K562 (cell line): Measurements from ENCODE around the gene CENPT. TPM values are rescaled to one million over a fixed set of nuclear protein-coding genes. Genes with fewer than 3 reads are reported as not detected.
A peak's percentile ranks its signal among the peaks of the same experiment; 100 is the strongest.

Experiments
- ATAC-seq: fragments of 200-7000 bp; cut with Tn5 transposase; 3 replicates; pipeline ENCODE4 v1.9.1; 2020; ENCODE audit warnings: moderate library complexity
- BruUV-seq: library from RNA; stranded (reverse); fragments of 400-500 nt; replicated peaks from 2 replicates; lab custom pipeline; 2021; lab: Mats Ljungman, UMichigan
- CTCF ChIA-PET: fragments of 300-600 bp; formaldehyde crosslinking; extraction: SDS; loops from one replicate; lab custom pipeline; 2021; ENCODE audit warnings: low intra/inter-chr PET ratio; lab: Yijun Ruan, JAX
- POLR2A ChIA-PET: fragments of 300-600, 350-650 bp; sonication (Branson Sonifier 250); formaldehyde crosslinking; extraction: SDS; loops from one replicate; lab custom pipeline; 2021; ENCODE audit warnings: antibody characterized with exemption, inconsistent platforms; lab: Yijun Ruan, JAX
- DNase-seq, 4 experiments: peaks; one replicate each; pipeline versions ENCODE4 v3.0.0 to v3.0.0-alpha.2; 2011 to 2018; ENCODE audit warnings: low spot score in 3 of 4, mixed read lengths in 3 of 4; ENCODE audit errors: extremely low read depth in 1 of 4
- FAIRE-seq: peaks from 2 replicates; lab custom pipeline; 2011; peaks lifted over from hg19 to GRCh38; lab: Jason Lieb, UNC
- H2AFZ ChIP-seq: 2 replicates; pipeline ENCODE4 v1.6.0; 2011; ENCODE audit warnings: low read depth, low read length, control low read depth, inconsistent platforms
- H3K27ac ChIP-seq: fragments of 200-600 bp; 3 replicates; pipeline ENCODE4 v1.8.0; 2011; ENCODE audit warnings: low read depth, mild to moderate bottlenecking, control low read depth, inconsistent platforms, low read length, moderate library complexity, mixed read lengths; ENCODE audit errors: extremely low read depth
- H3K27me3 ChIP-seq, 2 experiments: fragments of 300-600 bp in 1 of 2; 2 replicates in 1 of 2; 3 replicates in 1 of 2; pipeline versions ENCODE4 v1.6.0 to v1.8.0; 2011; ENCODE audit warnings: inconsistent platforms in 2 of 2, low read length in 2 of 2, mild to moderate bottlenecking in 1 of 2, mixed read lengths in 1 of 2, moderate library complexity in 1 of 2; ENCODE audit not compliant: control insufficient read depth in 2 of 2, insufficient read depth in 2 of 2
- H3K36me3 ChIP-seq: fragments of 300-600 bp; 3 replicates; pipeline ENCODE4 v1.8.0; 2011; ENCODE audit warnings: mild to moderate bottlenecking, low read length, inconsistent platforms; ENCODE audit not compliant: control insufficient read depth, insufficient read depth
- H3K4me1 ChIP-seq, 2 experiments: fragments of 200-600 bp in 1 of 2; replicated peaks in 1 of 2; 2 replicates in 1 of 2; 3 replicates in 1 of 2; pipeline versions ENCODE4 v1.5.1 to v1.8.0; 2011; ENCODE audit warnings: inconsistent platforms in 2 of 2, low read length in 2 of 2, mild to moderate bottlenecking in 1 of 2, mixed read lengths in 1 of 2, moderate library complexity in 1 of 2; ENCODE audit not compliant: control insufficient read depth in 2 of 2, insufficient read depth in 2 of 2
- H3K4me2 ChIP-seq: 2 replicates; pipeline ENCODE4 v1.6.1; 2011; ENCODE audit warnings: low read length, control low read depth, inconsistent platforms, mixed read lengths; ENCODE audit not compliant: insufficient read depth
- H3K4me3 ChIP-seq: fragments of 200-600 bp; sonication (generic), shearing (Covaris generic); 2 replicates; pipeline ENCODE4 v1.5.1; 2016; ENCODE audit warnings: control low read depth, inconsistent platforms
- H3K79me2 ChIP-seq: fragments of 200-600 bp; 3 replicates; pipeline ENCODE4 v1.8.0; 2011; ENCODE audit warnings: low read length, inconsistent platforms; ENCODE audit not compliant: control insufficient read depth, insufficient read depth
- H3K9ac ChIP-seq, 2 experiments: 2 replicates each; pipeline versions ENCODE4 v1.6.0 to v1.6.1; 2011; ENCODE audit warnings: low read depth in 2 of 2, low read length in 2 of 2, control low read depth in 1 of 2, inconsistent platforms in 1 of 2, mild to moderate bottlenecking in 1 of 2, mixed read lengths in 1 of 2; ENCODE audit not compliant: insufficient read depth in 1 of 2
- H3K9me1 ChIP-seq: one replicate; pipeline ENCODE4 v1.6.0; 2011; ENCODE audit warnings: inconsistent platforms, mild to moderate bottlenecking, low read length, moderate library complexity; ENCODE audit not compliant: control insufficient read depth, insufficient read depth
- H3K9me3 ChIP-seq: replicated peaks from 2 replicates; pipeline ENCODE4 v1.5.1; 2011; ENCODE audit warnings: low read depth, low read length, inconsistent platforms; ENCODE audit not compliant: control insufficient read depth, insufficient read depth
- H4K20me1 ChIP-seq: replicated peaks from 2 replicates; pipeline ENCODE4 v1.6.1; 2011; ENCODE audit warnings: low read length, inconsistent platforms, mixed read lengths; ENCODE audit not compliant: control insufficient read depth, insufficient read depth
- BHLHE40 ChIP-seq: IDR thresholded peaks from 2 replicates; pipeline ENCODE4 v1.6.1; 2011; ENCODE audit warnings: low read length, improper control_type of control experiment
- FOXK1 ChIP-seq: sonication (generic); formaldehyde crosslinking; IDR thresholded peaks from 2 replicates; pipeline ENCODE4 v1.8.0; 2022; ENCODE audit warnings: missing genetic modification reagents, mild to moderate bottlenecking, borderline replicate concordance
- FOXK2 ChIP-seq, 2 experiments: fragments of 450-650 bp; IDR thresholded peaks in 1 of 2; conservative IDR thresholded peaks in 1 of 2; 2 replicates each; pipeline ENCODE4 v1.6.1; 2016; ENCODE audit warnings: low read depth in 2 of 2, mild to moderate bottlenecking in 1 of 2
- GTF2E2 ChIP-seq: fragments of 200-800 bp; sonication (Bioruptor generic); IDR thresholded peaks from 2 replicates; pipeline ENCODE4 v1.6.1; 2016; ENCODE audit warnings: missing genetic modification characterization, missing compliant biosample characterization
- L3MBTL2 ChIP-seq: fragments of 450-650 bp; IDR thresholded peaks from 2 replicates; pipeline ENCODE4 v1.6.1; 2016; ENCODE audit warnings: mild to moderate bottlenecking, moderate library complexity
- LCOR ChIP-seq: sonication (generic); formaldehyde crosslinking; IDR thresholded peaks from 2 replicates; pipeline ENCODE4 v1.8.0; 2022; ENCODE audit warnings: mild to moderate bottlenecking, missing genetic modification reagents
- RAD51 ChIP-seq: fragments of 450-650 bp; IDR thresholded peaks from 2 replicates; pipeline ENCODE4 v1.7.1; 2016; ENCODE audit warnings: low read depth, mild to moderate bottlenecking, borderline replicate concordance
- SRSF7 ChIP-seq: fragments of 200-400 bp; formaldehyde crosslinking; optimal IDR thresholded peaks from 2 replicates; pipeline ENCODE3; 2017; ENCODE audit warnings: mild to moderate bottlenecking, low read depth, low read length
- WHSC1 ChIP-seq: IDR thresholded peaks from one replicate; pipeline ENCODE4 v1.6.1; 2012; ENCODE audit warnings: low read length, control low read depth, inconsistent platforms
- ZBTB7A ChIP-seq: IDR thresholded peaks from 2 replicates; pipeline ENCODE4 v1.6.1; 2011; ENCODE audit warnings: low read depth, mild to moderate bottlenecking, low read length, moderate library complexity, borderline replicate concordance; ENCODE audit not compliant: control insufficient read depth
- ZNF696 ChIP-seq: fragments of 250-450 bp; sonication (Bioruptor Pico); conservative IDR thresholded peaks from 2 replicates; pipeline ENCODE4 v1.4.0; 2020; ENCODE audit warnings: mild to moderate bottlenecking, moderate library complexity
- ZNF764 ChIP-seq: fragments of 250-450 bp; sonication (Bioruptor Pico); IDR thresholded peaks from 2 replicates; pipeline ENCODE4 v1.4.0; 2020; ENCODE audit warnings: low read depth, mild to moderate bottlenecking, moderate library complexity
- WGBS: fragments of 100-300 bp; shearing (Covaris generic); methylation state at CpG from one replicate; pipeline ENCODE4 v1.1.6; 2016; ENCODE audit warnings: low coverage, mixed read lengths; ENCODE audit not compliant: insufficient coverage; ENCODE audit errors: missing lambda C conversion rate; 5-methylcytosine and 5-hydroxymethylcytosine counted together
- in situ Hi-C: fragments of 300-500 bp; cut with MboI; formaldehyde crosslinking; loops from 4 replicates; pipeline ENCODE4 v1.15.0; 2018; ENCODE audit warnings: inconsistent platforms, mixed read lengths
- intact Hi-C: fragments of 100-400 bp; cut with micrococcal nuclease; formaldehyde crosslinking; loops from 2 replicates; pipeline ENCODE4 v1.14.2; 2022
- polyA plus RNA-seq, 8 experiments: library from polyadenylated mRNA; depleted of rRNA in 4 of 8; stranded (reverse) in 5 of 8; unstranded in 3 of 8; fragments of >200 nt; fragmentation: Nextera tagmentation in 2 of 8; fragmentation: Illumina TruSeq in 1 of 8; extraction: Ambion mirVana in 2 of 8; extraction: Trizol in 1 of 8; gene quantifications; 2 replicates each; pipeline versions ENCODE4 v1.2.1 to v1.2.3, GENCODE V29; 2011 to 2014; ENCODE audit warnings: inconsistent platforms in 1 of 8, missing spikeins in 1 of 8
- total RNA-seq, 7 experiments: library from RNA; depleted of rRNA in 6 of 7; stranded (reverse); fragments of >200 nt in 6 of 7; fragmentation: Illumina TruSeq in 2 of 7; extraction: Trizol in 2 of 7; gene quantifications; 2 replicates each; pipeline versions ENCODE4 v1.2.1 to v1.2.3, GENCODE V29; 2011 to 2021; ENCODE audit warnings: low replicate concordance in 1 of 7
- TF ChIP-seq, protein P1 (sequence below): fragments of 200-800 bp; sonication (Bioruptor generic); IDR thresholded peaks from 2 replicates; pipeline ENCODE4 v1.6.1; 2017; ENCODE audit warnings: missing genetic modification characterization, missing compliant biosample characterization
- TF ChIP-seq, protein P2 (sequence below): sonication (generic); formaldehyde crosslinking; IDR thresholded peaks from 2 replicates; pipeline ENCODE4 v1.8.0; 2022; ENCODE audit warnings: missing genetic modification reagents, mild to moderate bottlenecking, borderline replicate concordance
- TF ChIP-seq, protein P3 (sequence below): fragments of 250-450 bp; sonication (Bioruptor Pico); IDR thresholded peaks from 2 replicates; pipeline ENCODE4 v1.4.0; 2020; ENCODE audit warnings: mild to moderate bottlenecking

Gene CENPT
- total and polyA plus RNA-seq, 9 of the 15 experiments (the other 6 are each of a cell fraction or from before 2014, with no cell fraction given) = 3.6 to 94.2 (median 44.1) TPM

DNA sequence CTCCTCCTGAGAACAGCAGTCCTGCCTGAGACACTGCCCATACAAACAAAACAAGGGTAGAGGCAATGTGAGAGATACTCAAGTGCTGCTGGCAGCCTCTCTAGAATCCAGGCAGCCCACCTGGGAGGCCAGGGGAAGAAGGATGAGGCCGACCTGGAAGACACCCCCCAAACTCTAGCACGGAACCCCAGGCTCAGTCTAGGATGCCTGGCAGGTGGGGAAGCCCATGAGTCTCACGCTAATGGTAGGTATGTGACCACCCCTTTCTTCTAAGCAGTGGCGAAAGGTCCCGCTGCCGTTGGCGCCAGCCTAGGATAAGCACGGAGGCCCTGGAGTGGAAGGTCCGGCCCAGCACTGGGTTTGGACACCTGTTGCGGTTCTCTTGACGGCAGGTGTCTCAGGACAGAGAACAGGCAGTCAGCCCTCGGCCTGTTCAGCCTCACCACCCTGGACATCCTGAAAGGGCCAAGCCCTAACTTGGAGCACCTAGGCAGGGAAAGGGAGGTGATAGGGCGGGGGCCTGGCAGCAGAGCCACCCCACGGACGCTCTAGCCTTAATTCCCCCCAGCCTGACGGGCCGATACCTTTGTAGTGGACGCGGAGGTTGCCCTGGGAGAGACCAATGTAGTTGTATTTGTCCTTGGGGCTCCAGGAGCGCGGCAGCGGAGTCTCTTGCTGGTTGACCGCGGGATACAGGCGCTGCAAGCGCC lies 41.6 kb downstream of the CENPT start:
- POLR2A ChIA-PET = interaction anchor here (0.6 to 1.6 kb wide), 12 partner anchors 9 to 1363 kb away, joined by 3 to 12 read pairs (median 4); partner anchors contain the start of gene GFOD2
- peak; percentile 8 for ATAC-seq
- Histone ChIP-seq H2AFZ (peak overlapping the region; percentile 85), H3K9me3 (no peaks in the 10 kb centered on the region), H3K36me3 (peaks cover 37% of the 10 kb centered on the region; the same call in 2 of the 3 replicates), H3K9me1 (no peaks in the 10 kb centered on the region), H3K79me2 (peaks cover 42% of the 10 kb centered on the region), H3K27ac (peak overlapping the region; percentile 86), H4K20me1 (0 out of 2 replicates have a peak, but pooled peaks cover 5% of the 10 kb centered on the region), H3K9ac (peak overlapping the region; percentile 95), H3K4me3 (peak overlapping the region; percentile 98), H3K4me1 (peaks cover 15 to 23% of the 10 kb centered on the region in 2 experiments; a peak in 4 of 5 replicates), H3K27me3 (no peaks in the 10 kb centered on the region), H3K4me2 (peak overlapping the region; percentile 92)
- no TSS peak for BruUV-seq
- intact Hi-C loops = loop anchor here (1.0 to 5.0 kb wide), 2 partner anchors 86 to 134 kb away; no protein-coding TSS in a partner anchor
- no peak for DNase-seq
- CTCF ChIA-PET = no interaction called here
- in situ Hi-C loops = no loop called here
- FAIRE-seq = no peak
- WGBS = under 1% methylated on average over 25 of the region's 26 CpGs
- TF ChIP-seq GTF2E2 (tag) (0 out of 2 replicates have a peak, but pooled peaks have one; percentile 90), ZBTB7A (no peak), L3MBTL2 (no peak), LCOR (CRISPR knock-in tag) (no peak), ZNF764 (CRISPR knock-in tag) (no peak), ZNF696 (CRISPR knock-in tag) (no peak), BHLHE40 (no peak), FOXK2 (conservative IDR thresholded peaks at IDR 0.05 in 1 of 2, IDR thresholded peaks at IDR 0.05 in 1 of 2; ENCODE audit: low read depth in 2 of 2) (no peak), SRSF7 (no peak), WHSC1 (no peak), FOXK1 (CRISPR knock-in tag) (0 out of 2 replicates have a peak, but pooled peaks have one; percentile 77), RAD51 (no peak)
- TF ChIP-seq, protein P1, sequence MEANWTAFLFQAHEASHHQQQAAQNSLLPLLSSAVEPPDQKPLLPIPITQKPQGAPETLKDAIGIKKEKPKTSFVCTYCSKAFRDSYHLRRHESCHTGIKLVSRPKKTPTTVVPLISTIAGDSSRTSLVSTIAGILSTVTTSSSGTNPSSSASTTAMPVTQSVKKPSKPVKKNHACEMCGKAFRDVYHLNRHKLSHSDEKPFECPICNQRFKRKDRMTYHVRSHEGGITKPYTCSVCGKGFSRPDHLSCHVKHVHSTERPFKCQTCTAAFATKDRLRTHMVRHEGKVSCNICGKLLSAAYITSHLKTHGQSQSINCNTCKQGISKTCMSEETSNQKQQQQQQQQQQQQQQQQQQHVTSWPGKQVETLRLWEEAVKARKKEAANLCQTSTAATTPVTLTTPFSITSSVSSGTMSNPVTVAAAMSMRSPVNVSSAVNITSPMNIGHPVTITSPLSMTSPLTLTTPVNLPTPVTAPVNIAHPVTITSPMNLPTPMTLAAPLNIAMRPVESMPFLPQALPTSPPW (CRISPR knock-in tag) = no peak
- TF ChIP-seq, protein P2, sequence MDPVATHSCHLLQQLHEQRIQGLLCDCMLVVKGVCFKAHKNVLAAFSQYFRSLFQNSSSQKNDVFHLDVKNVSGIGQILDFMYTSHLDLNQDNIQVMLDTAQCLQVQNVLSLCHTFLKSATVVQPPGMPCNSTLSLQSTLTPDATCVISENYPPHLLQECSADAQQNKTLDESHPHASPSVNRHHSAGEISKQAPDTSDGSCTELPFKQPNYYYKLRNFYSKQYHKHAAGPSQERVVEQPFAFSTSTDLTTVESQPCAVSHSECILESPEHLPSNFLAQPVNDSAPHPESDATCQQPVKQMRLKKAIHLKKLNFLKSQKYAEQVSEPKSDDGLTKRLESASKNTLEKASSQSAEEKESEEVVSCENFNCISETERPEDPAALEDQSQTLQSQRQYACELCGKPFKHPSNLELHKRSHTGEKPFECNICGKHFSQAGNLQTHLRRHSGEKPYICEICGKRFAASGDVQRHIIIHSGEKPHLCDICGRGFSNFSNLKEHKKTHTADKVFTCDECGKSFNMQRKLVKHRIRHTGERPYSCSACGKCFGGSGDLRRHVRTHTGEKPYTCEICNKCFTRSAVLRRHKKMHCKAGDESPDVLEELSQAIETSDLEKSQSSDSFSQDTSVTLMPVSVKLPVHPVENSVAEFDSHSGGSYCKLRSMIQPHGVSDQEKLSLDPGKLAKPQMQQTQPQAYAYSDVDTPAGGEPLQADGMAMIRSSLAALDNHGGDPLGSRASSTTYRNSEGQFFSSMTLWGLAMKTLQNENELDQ (CRISPR knock-in tag) = no peak
- TF ChIP-seq, protein P3, sequence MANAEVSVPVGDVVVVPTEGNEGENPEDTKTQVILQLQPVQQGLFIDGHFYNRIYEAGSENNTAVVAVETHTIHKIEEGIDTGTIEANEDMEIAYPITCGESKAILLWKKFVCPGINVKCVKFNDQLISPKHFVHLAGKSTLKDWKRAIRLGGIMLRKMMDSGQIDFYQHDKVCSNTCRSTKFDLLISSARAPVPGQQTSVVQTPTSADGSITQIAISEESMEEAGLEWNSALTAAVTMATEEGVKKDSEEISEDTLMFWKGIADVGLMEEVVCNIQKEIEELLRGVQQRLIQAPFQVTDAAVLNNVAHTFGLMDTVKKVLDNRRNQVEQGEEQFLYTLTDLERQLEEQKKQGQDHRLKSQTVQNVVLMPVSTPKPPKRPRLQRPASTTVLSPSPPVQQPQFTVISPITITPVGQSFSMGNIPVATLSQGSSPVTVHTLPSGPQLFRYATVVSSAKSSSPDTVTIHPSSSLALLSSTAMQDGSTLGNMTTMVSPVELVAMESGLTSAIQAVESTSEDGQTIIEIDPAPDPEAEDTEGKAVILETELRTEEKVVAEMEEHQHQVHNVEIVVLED (CRISPR knock-in tag) = no peak
